Non-pigmented ciliary epithelial cell (primary cell): ENCODE data around the gene ARHGEF33.
A peak's percentile ranks its signal among the peaks of the same experiment; 100 is the strongest.

Experiments
- DNase-seq: peaks from one replicate; pipeline ENCODE4 v3.0.0-alpha.2; 2010; ENCODE audit warnings: low read depth

Gene ARHGEF33

GRCh38 chr2:38960609-38961320 is 71.1 kb downstream of the ARHGEF33 start:
- no peak for DNase-seq

DNA sequence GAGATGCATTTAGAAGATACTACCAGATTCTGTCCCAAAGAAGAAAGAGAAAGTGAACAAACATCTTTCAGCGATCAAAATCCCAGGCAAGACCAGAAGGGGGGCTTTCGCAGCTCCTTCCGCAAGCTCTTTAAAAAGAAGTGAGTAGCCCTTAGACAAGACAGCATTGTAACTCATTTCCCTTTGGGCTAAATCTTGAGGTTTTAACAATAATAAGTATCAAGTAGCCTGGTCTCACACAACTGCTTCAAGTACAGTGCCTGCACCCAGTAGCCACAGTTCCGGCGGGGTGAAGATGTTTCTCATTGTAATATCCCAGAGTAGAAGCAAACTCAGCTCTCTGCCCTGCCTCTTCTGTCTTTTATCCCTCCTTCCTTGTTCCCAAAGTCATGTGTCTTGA is 76.3 kb downstream of the ARHGEF33 start:
- DNase-seq, result no peak

DNA sequence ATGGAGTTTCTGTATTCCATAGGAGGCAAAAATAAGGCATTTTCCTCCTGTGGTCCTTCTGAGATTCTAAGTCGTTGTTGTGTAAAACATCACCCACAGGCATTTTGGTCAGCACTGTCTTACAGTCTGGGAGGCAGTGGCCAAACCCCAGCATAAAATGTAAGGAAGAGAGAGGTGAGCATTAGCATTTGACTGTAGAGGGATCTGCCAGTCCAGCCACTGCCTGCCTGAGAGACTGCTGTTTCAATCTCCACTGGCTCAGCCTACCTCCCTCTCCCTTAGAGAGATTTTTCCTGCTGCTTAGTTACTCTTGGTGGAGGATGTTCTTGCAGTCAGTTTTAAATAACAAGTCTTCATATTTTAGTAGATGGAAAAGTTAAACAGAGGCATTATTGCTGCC is 77.0 kb downstream of the ARHGEF33 start:
- DNase-seq, result no peak

GRCh38 chr2:38968021-38968420 is 78.3 kb downstream of the ARHGEF33 start:
- DNase-seq, result no peak

GRCh38 chr2:38971377-38971776 is 81.7 kb downstream of the ARHGEF33 start:
- DNase-seq, result no peak

DNA sequence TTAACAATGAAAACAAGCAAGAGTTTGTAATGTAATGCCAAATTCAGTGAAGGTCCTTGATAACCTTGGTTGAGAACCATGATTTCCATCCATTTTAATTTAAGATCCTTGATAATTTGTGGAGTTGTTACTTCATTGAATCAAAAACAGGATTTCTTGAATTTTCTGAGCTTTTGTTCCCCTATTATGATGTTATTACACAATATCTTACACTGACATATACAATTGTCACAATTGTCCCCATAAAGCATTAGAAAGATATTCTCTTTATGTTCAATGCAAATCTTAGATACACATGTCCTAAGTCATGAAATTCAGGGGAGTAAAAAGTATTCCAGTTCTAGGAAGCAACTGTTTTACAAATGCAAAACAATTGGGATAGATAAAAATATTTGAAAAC is 83.6 kb downstream of the ARHGEF33 start:
- no peak for DNase-seq

DNA sequence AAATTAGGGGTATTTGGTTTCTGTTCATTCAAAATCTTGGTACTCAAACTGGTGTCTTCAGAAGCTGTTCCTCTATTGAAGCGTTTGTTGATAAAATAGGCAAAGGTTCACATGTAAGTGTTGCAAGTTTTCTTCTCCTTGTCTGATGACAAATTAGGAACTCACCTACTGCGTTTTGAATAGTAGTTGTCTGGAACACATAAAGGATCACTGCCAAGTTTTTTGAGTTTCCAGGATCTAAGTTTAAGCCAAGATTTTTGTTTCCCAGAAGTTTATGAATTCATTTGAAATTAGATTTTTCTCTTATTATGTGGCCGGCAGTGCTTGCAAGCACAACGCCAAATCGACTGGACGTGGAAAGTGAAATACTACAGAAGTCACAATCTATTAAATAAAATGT is 85.4 kb downstream of the ARHGEF33 start:
- DNase-seq, result no peak

- no peak for DNase-seq
These were observed 87.4 kb downstream of the ARHGEF33 start for GRCh38 chr2:38977047-38977446.

DNA sequence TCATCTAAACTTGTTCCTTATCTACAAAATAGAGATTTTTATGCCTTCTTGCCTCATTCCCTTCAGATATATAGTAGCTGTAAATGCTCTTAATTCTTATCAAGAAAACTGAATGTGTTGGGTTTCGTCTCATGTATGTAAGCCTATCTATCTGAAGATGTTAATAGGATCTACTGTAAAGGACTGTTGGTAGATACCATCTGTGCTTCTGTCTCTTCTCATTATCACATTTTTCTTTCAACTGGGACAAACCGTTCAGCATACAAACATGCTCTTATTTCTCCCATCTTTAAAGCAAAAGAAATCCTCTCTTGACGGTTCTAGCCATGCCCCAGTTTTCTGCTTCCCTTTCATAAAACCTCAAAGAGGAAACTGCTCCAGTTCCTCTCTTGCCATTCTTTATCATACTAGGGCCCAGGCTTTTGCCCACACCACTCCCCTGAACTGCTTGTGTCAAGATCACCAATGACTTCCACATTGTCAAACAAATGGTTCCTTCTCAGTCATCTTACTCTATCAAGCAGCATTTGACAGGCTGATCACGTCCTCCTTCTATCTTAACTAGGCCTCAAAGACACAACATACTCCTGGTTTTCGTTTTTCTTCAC is 88.7 kb downstream of the ARHGEF33 start:
- no peak for DNase-seq

- no peak for DNase-seq
These were observed 89.2 kb downstream of the ARHGEF33 start for GRCh38 chr2:38978908-38979307.

- DNase-seq, result no peak
These were observed 91.5 kb downstream of the ARHGEF33 start for GRCh38 chr2:38981003-38981669.

- no peak for DNase-seq
These were observed 92.1 kb downstream of the ARHGEF33 start for GRCh38 chr2:38981670-38982357.

DNA sequence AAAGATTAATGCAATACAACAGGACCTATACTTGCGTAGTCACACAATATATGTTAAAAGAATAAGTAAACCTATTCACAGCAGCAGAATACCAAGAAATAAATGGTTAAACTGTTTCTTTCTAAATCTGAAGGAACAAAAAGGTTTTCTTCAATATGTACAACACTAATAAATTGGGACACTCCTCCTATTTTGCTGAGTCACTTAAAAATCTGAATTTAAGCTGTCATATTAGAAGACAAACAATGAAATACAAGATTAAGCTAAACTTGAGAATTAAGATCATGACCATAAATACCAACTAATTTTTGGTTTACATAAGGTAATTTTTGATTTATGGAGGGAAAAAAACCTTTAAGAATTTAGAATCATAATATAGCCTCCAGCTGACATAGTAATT is 92.8 kb downstream of the ARHGEF33 start:
- no peak for DNase-seq

DNA sequence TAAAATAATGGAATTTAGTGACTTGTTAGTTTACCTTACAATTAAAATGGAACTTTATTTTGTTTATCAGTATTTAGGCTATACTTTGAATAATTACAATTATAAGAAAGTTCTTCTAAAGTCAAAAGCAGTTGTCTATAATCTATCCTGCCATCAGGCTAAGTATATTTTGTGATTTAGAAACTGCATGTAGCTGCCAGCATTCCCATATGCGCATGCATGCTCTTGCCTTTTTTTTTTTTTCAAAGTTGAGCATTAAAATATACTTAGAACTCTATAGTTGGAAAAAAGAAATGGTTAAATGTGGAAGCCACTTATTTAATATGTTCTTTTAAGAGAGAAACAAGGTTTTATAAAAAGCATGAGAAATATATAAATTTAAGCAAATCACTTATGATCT is 99.0 kb downstream of the ARHGEF33 start:
- no peak for DNase-seq

DNA sequence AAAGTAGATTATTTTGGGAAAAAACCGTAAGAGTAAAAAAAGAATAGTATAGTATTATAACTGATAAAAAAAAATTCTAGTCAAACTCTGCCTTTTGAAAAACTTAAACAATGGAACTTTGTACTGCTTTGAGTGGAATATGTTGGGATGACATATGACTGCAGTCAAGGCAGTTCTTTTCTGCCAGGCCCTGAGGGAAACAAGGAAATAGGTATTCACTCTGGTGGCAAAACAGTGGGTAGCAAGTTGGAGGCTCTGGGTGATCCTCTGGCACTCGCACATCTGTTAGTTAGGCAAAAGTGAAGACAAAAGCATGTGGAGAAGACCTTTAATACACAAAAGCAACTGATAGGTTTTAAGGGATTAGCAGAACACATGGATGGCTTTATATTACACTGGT is 102.2 kb downstream of the ARHGEF33 start:
- no peak for DNase-seq

- DNase-seq, result peak; percentile 78
These were observed 108.1 kb downstream of the ARHGEF33 start for GRCh38 chr2:38997781-38998180.

DNA sequence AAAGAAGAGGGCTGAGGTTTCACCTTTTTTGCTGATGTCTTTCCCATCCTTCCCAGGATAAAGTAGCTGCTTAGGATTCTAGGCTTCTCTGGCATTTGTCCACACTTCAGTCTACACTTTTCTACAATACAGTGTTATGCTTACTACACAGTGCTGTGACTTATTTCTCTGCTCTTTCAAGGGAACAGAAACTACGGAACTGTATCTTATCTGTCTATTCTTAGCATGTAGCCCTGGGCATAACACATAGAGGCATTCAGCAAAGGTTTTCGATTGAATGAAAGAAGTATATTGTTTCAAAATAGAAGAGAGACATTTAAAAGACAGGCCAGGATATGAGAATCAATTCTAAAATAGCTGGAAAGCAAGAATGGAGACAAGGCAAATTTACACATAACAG is 110.9 kb downstream of the ARHGEF33 start:
- no peak for DNase-seq

DNA sequence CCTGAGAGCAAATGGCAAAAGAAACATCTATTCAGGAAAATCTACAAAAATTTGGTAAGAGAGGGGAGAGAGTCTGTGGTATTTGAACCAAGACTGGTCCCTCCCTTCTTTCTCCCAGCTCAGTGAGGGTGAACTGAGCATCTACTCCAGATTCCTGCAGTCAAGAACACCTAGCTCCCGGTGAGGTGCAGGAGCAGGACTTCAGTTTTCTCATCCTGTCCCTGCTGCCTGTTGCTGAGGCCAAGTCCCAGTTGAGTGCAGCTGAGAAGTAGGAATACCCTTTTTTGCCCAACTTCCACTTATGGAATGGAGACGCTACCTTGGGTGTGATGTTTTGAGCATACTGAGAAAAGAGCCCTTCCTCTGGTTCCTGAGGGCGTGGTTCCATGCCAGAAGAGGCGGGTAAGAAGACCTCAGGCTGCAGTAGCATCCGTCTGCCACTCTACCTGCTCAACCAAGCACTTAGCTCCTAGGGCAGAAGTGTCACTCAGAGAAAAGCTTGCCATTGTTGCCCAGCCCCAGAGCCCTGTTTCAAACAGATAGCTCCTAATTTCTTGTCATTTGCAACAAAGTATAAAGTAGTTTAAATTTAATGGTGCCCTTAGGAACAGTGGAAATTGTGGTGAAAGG is 118.3 kb downstream of the ARHGEF33 start:
- DNase-seq, result no peak

DNA sequence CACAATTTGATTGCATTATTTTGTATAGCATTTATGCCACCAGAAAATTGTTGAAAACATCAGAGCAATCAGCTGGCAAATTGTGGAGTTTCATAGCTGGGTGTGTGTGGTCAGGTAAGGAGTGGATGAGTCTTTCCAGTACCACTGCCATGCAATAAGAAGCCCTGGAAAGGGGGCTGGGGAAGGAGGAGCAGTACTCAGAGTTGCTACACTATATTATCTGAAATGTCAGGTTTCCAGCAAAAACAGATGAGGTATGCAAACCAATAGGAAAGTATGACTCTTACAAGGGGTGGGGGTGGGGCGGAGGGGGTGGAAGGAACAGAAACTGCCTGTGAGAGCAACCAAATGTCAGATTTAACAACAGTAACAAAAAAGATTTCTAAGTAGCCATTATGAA is 119.0 kb downstream of the ARHGEF33 start:
- DNase-seq, result peak; percentile 13

GRCh38 chr2:39013871-39014270 is 124.2 kb downstream of the ARHGEF33 start:
- DNase-seq, result no peak

GRCh38 chr2:39015424-39015823 is 125.7 kb downstream of the ARHGEF33 start:
- no peak for DNase-seq

DNA sequence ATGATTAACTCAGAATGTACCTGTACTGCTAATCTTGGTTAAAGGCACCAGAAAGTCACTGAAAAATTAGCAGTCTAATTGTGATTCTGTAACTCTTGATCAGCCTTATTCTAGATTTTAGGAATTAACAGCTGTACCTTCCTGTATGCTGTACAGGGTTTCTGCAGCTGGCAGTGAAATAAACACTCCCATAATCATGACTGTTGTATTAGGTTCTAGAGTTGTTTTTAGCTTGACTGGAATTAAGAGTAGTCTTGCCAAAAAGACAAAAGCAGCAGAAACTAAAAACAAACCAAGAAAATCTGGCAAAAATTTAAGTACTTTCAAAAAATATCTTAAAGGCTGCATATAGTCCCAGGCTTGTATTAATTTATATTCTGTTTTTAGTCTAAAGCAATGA is 127.7 kb downstream of the ARHGEF33 start:
- DNase-seq, result no peak
